ENCODE results near the gene ARHGDIB.

ARHGDIB gene

DNA sequence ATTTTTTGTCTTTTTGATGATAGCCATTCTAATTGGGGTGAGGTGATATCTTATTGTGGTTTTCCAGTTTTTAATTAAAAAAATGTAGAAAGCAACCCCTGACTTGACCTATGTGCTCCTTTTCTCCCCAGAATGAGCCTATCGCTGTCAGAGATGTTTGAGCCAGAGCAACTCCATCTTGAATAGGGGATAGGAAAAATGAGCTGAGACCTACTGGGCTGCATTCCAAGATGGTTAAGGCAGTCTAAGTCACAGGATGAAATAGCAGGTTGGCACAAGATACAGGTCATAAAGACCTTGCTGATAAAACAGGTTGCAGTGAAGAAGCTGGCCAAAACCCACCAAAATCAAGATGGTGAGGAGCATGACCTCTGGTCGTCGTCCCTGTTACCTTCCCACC is 36.9 kb downstream of the ARHGDIB start:
- Histone ChIP-seq H3K27ac (no peak overlapping the region), H3K9me3 (no peaks in the 10 kb centered on the region), H3K27me3 (no peaks in the 10 kb centered on the region), H3K4me3 (no peak overlapping the region), H3K36me3 (no peaks in the 10 kb centered on the region), H3K4me1 (peaks cover 0 to 13% (median 6%) of the 10 kb centered on the region in 4 donors)
- intact Hi-C loops (cut with DNase I; ENCODE audit: low total_unique reads) = no loop called here
- TF ChIP-seq, protein P1, sequence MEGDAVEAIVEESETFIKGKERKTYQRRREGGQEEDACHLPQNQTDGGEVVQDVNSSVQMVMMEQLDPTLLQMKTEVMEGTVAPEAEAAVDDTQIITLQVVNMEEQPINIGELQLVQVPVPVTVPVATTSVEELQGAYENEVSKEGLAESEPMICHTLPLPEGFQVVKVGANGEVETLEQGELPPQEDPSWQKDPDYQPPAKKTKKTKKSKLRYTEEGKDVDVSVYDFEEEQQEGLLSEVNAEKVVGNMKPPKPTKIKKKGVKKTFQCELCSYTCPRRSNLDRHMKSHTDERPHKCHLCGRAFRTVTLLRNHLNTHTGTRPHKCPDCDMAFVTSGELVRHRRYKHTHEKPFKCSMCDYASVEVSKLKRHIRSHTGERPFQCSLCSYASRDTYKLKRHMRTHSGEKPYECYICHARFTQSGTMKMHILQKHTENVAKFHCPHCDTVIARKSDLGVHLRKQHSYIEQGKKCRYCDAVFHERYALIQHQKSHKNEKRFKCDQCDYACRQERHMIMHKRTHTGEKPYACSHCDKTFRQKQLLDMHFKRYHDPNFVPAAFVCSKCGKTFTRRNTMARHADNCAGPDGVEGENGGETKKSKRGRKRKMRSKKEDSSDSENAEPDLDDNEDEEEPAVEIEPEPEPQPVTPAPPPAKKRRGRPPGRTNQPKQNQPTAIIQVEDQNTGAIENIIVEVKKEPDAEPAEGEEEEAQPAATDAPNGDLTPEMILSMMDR (IDR thresholded peaks at IDR 0.05) = no peak
- DNase-seq = no peak

DNA sequence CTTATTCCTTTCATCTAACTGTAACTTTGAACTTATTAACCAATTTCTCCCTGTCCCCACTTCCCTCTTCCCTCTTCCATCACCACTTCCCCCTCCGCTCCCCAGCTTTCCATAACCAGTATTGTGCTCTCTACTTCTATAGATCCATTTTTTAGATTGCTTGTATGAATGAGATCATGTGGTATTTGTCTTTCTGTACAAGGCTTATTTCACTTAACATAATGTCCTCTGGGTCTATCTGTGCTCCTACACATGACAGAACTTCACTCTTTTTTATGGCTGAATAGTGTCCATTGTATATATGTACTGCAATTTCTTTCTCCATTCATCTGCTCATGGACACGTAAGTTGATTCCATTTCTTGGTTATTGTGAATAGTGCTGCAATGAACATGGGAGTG is 37.5 kb downstream of the ARHGDIB start:
- H3K4me3 ChIP-seq = no peak overlapping the region
- no peak overlapping the region for H3K27ac ChIP-seq
- no peak for DNase-seq
- TF ChIP-seq, protein P1 (IDR thresholded peaks at IDR 0.05) = no peak
- H3K4me1 ChIP-seq = peaks cover 0 to 8% (median 3%) of the 10 kb centered on the region in 4 donors
- H3K36me3 ChIP-seq = no peaks in the 10 kb centered on the region
- no peaks in the 10 kb centered on the region for H3K27me3 ChIP-seq
- intact Hi-C loops (cut with DNase I; ENCODE audit: low total_unique reads) = no loop called here
- H3K9me3 ChIP-seq = no peaks in the 10 kb centered on the region

DNA sequence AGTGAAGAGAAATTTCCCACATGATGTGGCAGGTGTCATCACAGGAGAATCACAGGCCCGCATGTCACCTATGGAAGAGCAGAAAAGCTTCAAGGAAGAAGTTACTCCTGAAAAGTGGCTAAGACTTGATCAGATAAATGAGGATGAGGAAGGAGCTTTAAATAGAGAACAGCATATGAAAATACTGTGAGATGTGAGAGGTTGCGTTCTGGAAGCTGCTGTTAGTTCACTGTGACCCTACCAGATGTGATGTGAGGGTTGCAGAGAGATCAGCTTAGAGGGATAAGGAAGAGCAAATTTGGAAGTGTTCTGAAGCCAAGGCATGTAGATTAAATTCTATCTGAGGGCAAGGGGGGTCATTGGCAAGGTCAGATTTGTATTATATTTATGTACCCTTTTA is 40.2 kb downstream of the ARHGDIB start:
- DNase-seq = no peak
- Histone ChIP-seq H3K36me3 (no peaks in the 10 kb centered on the region), H3K27me3 (no peaks in the 10 kb centered on the region), H3K4me1 (no peaks in the 10 kb centered on the region), H3K4me3 (no peak overlapping the region), H3K27ac (no peak overlapping the region), H3K9me3 (no peaks in the 10 kb centered on the region)
- intact Hi-C loops (cut with DNase I; ENCODE audit: low total_unique reads) = no loop called here
- TF ChIP-seq, protein P1 (IDR thresholded peaks at IDR 0.05) = no peak

DNA sequence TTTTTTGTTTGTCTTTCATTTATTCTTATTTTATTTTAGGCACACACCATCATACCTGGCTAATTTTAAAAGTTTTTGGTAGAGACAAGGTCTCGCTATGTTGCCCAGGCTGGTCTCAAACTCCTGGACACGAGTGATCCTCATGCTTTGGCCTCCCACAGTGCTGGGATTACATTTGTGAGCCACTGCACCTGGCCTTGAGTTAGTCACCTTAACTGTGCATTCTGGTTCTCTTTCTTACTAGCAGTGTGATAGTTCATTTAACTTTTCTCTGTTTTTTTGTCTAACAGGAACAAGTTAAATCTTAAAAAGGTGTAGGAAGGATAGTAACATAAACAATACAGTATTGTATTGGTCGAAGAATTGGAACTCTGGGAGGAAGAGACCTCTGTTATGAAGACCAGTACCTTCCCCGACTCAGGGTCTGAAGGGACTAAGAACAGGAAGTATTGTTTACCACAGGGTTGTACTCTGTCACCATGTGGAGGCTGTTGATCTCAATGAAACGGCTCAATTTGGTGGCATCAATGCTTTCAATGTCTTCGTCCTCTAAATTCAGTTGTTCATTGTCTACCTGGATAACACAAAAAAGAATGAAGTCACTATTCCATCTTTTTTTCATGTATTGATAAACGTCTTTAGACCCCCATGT is 40.8 kb downstream of the ARHGDIB start:
- intact Hi-C loops (cut with DNase I; ENCODE audit: low total_unique reads) = no loop called here
- no peak for DNase-seq
- Histone ChIP-seq H3K27ac (no peak overlapping the region), H3K9me3 (no peaks in the 10 kb centered on the region), H3K36me3 (no peaks in the 10 kb centered on the region), H3K4me1 (no peaks in the 10 kb centered on the region), H3K27me3 (no peaks in the 10 kb centered on the region), H3K4me3 (no peak overlapping the region)
- TF ChIP-seq, protein P1 (IDR thresholded peaks at IDR 0.05) = no peak

DNA sequence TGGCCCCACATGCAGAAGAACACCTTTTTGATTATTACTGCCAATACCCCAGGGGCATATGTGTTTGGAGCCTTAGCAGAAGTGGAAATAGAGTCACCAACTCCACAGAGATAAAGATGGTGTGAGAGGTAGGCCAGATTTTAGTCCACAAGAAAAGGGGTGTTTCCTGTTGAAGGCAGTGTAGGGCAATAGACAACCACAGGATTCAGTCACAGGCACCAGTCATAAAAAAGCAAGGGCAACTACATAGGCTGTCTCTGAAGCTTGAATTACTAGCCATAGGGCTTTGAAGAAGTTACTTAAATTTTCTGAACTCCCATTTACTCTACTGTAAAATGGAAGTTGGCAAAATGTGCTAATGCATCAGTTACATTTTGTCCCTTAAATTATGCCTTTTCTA is 41.9 kb downstream of the ARHGDIB start:
- TF ChIP-seq, protein P1 (IDR thresholded peaks at IDR 0.05) = no peak
- DNase-seq = no peak
- intact Hi-C loops (cut with DNase I; ENCODE audit: low total_unique reads) = no loop called here
- Histone ChIP-seq H3K9me3 (no peaks in the 10 kb centered on the region), H3K4me1 (no peaks in the 10 kb centered on the region), H3K36me3 (no peaks in the 10 kb centered on the region), H3K27me3 (no peaks in the 10 kb centered on the region), H3K4me3 (no peak overlapping the region), H3K27ac (no peak overlapping the region)

DNA sequence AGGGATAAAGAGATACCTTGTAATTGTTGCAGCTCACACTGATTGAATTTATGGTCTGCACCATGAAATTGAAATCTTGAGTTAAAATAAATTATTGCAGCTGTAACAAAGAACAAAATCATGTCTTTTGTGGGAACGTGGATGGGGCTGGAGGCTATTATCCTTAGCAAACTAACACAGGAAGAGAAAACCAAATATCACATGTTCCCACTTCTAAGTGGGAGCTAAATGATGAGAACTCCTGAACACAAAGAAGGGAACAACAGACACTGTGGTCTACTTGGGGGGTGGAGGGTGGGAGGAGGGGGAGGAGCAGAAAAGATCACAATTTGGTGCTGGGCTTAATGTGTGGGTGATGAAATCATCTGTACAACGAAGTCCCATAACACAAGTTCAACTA is 45.7 kb downstream of the ARHGDIB start:
- Histone ChIP-seq H3K27me3 (no peaks in the 10 kb centered on the region), H3K36me3 (no peaks in the 10 kb centered on the region), H3K9me3 (no peaks in the 10 kb centered on the region), H3K4me3 (no peak overlapping the region), H3K27ac (no peak overlapping the region), H3K4me1 (no peaks in the 10 kb centered on the region)
- TF ChIP-seq, protein P1 (IDR thresholded peaks at IDR 0.05) = no peak
- DNase-seq = no peak
- intact Hi-C loops (cut with DNase I; ENCODE audit: low total_unique reads) = no loop called here
